Retina (tissue), 1 donor: ENCODE results near the gene LCMT1.
"Not testable (repeated sequence)": the region's sequence is repeated elsewhere in the genome, so short reads cannot be mapped to it uniquely, and the experiment has no call there.

ENCODE experiments used
- DNase-seq: peaks from one replicate; pipeline ENCODE4 v3.0.0-alpha.2; 2016

LCMT1 gene

GRCh38 chr16:25111403-25112166 lies at the start of gene LCMT1:
Gene LCMT1 (plus strand): TSS chr16:25111742. CDS start chr16:25111884, 142 bp downstream.
- DNase-seq: peak; percentile 95

GRCh38 chr16:25063102-25063501 lies 48.4 kb upstream of the LCMT1 start:
- no peak for DNase-seq

GRCh38 chr16:25063865-25064264 lies 47.7 kb upstream of the LCMT1 start:
- DNase-seq: no peak

GRCh38 chr16:25064281-25064680 lies 47.3 kb upstream of the LCMT1 start:
- not testable (repeated sequence) for DNase-seq

- DNase-seq: no peak
Measured at GRCh38 chr16:25064937-25065336, 46.6 kb upstream of the LCMT1 start.

GRCh38 chr16:25065899-25066298 lies 45.6 kb upstream of the LCMT1 start:
- DNase-seq: no peak

GRCh38 chr16:25066426-25066746 lies 45.2 kb upstream of the LCMT1 start:
- peak; percentile 63 for DNase-seq

GRCh38 chr16:25066747-25067631 lies 44.6 kb upstream of the LCMT1 start:
- peak; percentile 86 for DNase-seq

GRCh38 chr16:25073854-25074253 lies 37.7 kb upstream of the LCMT1 start:
- no peak for DNase-seq

- DNase-seq: no peak
Measured at GRCh38 chr16:25078386-25078978, 33.1 kb upstream of the LCMT1 start.

GRCh38 chr16:25079637-25080378 lies 31.7 kb upstream of the LCMT1 start:
- DNase-seq: no peak

- no peak for DNase-seq
Measured at GRCh38 chr16:25080420-25081131, 31.0 kb upstream of the LCMT1 start.

GRCh38 chr16:25081702-25082101 lies 29.8 kb upstream of the LCMT1 start:
- no peak for DNase-seq

GRCh38 chr16:25083065-25083464 lies 28.5 kb upstream of the LCMT1 start:
- DNase-seq: no peak

GRCh38 chr16:25083701-25084100 lies 27.8 kb upstream of the LCMT1 start:
- no peak for DNase-seq

- DNase-seq: no peak
Measured at GRCh38 chr16:25084797-25085196, 26.7 kb upstream of the LCMT1 start.

- DNase-seq: no peak
Measured at GRCh38 chr16:25087761-25088160, 23.8 kb upstream of the LCMT1 start.

- DNase-seq: no peak
Measured at GRCh38 chr16:25089351-25089750, 22.2 kb upstream of the LCMT1 start.

GRCh38 chr16:25092441-25092840 lies 19.1 kb upstream of the LCMT1 start:
- no peak for DNase-seq

- no peak for DNase-seq
Measured at GRCh38 chr16:25093208-25094061, 18.1 kb upstream of the LCMT1 start.

GRCh38 chr16:25094596-25094995 lies 16.9 kb upstream of the LCMT1 start:
- peak; percentile 6 for DNase-seq
